Panc1 (cell line): ENCODE data around the gene ARHGAP8.

Source experiments
- POLR2AphosphoS5 ChIP-seq: IDR thresholded peaks from 2 replicates; pipeline ENCODE4 v1.6.1; 2012; ENCODE audit warnings: mild to moderate bottlenecking, low read depth, low read length, moderate library complexity
- SIN3A ChIP-seq: IDR thresholded peaks from 2 replicates; pipeline ENCODE4 v1.6.1; 2012; ENCODE audit warnings: low read depth, mild to moderate bottlenecking, low read length, moderate library complexity, borderline replicate concordance; ENCODE audit not compliant: insufficient read depth
- TF ChIP-seq, protein P1 (sequence below): fragments of 450-650 bp; IDR thresholded peaks from 2 replicates; pipeline ENCODE4 v1.5.1; 2017; ENCODE audit warnings: mild to moderate bottlenecking
- TF ChIP-seq, protein P2 (sequence below), 2 experiments: IDR thresholded peaks; 2 replicates each; pipeline ENCODE4 v1.6.1; 2011 to 2012; ENCODE audit warnings: low read depth in 2 of 2, control low read depth in 1 of 2, low read length in 1 of 2, mild to moderate bottlenecking in 1 of 2, moderate library complexity in 1 of 2; ENCODE audit not compliant: insufficient read depth in 1 of 2

DNA sequence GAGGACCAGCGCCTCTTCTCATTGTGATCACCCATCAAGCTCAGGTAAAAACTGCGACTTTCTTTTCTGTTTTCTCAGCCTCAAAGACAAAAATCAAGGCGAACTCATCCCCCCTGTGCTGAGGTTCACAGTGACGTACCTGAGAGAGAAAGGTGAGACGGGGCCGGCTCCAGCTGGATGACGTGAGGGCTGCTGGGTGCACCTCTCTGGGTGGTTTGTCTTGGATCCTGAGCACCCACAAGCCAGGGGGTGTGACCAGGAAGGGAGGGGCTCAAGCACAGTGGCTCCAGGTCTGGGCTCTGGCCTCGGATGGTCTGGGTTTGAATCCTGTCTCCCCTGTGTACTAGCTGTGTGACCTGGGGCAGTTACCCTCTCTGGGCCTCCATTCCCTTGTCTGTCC is 92.8 kb downstream of the ARHGAP8 start:
- TF ChIP-seq, protein P1, sequence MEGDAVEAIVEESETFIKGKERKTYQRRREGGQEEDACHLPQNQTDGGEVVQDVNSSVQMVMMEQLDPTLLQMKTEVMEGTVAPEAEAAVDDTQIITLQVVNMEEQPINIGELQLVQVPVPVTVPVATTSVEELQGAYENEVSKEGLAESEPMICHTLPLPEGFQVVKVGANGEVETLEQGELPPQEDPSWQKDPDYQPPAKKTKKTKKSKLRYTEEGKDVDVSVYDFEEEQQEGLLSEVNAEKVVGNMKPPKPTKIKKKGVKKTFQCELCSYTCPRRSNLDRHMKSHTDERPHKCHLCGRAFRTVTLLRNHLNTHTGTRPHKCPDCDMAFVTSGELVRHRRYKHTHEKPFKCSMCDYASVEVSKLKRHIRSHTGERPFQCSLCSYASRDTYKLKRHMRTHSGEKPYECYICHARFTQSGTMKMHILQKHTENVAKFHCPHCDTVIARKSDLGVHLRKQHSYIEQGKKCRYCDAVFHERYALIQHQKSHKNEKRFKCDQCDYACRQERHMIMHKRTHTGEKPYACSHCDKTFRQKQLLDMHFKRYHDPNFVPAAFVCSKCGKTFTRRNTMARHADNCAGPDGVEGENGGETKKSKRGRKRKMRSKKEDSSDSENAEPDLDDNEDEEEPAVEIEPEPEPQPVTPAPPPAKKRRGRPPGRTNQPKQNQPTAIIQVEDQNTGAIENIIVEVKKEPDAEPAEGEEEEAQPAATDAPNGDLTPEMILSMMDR: no peak
- TF ChIP-seq POLR2AphosphoS5: no peak
- TF ChIP-seq, protein P2, sequence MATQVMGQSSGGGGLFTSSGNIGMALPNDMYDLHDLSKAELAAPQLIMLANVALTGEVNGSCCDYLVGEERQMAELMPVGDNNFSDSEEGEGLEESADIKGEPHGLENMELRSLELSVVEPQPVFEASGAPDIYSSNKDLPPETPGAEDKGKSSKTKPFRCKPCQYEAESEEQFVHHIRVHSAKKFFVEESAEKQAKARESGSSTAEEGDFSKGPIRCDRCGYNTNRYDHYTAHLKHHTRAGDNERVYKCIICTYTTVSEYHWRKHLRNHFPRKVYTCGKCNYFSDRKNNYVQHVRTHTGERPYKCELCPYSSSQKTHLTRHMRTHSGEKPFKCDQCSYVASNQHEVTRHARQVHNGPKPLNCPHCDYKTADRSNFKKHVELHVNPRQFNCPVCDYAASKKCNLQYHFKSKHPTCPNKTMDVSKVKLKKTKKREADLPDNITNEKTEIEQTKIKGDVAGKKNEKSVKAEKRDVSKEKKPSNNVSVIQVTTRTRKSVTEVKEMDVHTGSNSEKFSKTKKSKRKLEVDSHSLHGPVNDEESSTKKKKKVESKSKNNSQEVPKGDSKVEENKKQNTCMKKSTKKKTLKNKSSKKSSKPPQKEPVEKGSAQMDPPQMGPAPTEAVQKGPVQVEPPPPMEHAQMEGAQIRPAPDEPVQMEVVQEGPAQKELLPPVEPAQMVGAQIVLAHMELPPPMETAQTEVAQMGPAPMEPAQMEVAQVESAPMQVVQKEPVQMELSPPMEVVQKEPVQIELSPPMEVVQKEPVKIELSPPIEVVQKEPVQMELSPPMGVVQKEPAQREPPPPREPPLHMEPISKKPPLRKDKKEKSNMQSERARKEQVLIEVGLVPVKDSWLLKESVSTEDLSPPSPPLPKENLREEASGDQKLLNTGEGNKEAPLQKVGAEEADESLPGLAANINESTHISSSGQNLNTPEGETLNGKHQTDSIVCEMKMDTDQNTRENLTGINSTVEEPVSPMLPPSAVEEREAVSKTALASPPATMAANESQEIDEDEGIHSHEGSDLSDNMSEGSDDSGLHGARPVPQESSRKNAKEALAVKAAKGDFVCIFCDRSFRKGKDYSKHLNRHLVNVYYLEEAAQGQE (IDR thresholded peaks at IDR 0.05; ENCODE audit: insufficient read depth in 1 of 2, low read depth in 2 of 2, low read length in 1 of 2): no peak
- no peak for TF ChIP-seq SIN3A
